GM12891 (cell line): Measurements from ENCODE around the gene SPRED2.

Experiments
- PAX5 ChIP-seq: IDR thresholded peaks from 2 replicates; pipeline ENCODE4 v1.6.1; 2011; ENCODE audit warnings: low read length, moderate library complexity, mild to moderate bottlenecking; ENCODE audit not compliant: insufficient read depth, severe bottlenecking
- POLR2AphosphoS5 ChIP-seq: IDR thresholded peaks from 2 replicates; pipeline ENCODE4 v1.6.1; 2011; ENCODE audit warnings: low read depth, low read length, control low read depth
- TAF1 ChIP-seq: IDR thresholded peaks from 2 replicates; pipeline ENCODE4 v1.6.1; 2011; ENCODE audit warnings: low read depth, low read length, control low read depth

DNA sequence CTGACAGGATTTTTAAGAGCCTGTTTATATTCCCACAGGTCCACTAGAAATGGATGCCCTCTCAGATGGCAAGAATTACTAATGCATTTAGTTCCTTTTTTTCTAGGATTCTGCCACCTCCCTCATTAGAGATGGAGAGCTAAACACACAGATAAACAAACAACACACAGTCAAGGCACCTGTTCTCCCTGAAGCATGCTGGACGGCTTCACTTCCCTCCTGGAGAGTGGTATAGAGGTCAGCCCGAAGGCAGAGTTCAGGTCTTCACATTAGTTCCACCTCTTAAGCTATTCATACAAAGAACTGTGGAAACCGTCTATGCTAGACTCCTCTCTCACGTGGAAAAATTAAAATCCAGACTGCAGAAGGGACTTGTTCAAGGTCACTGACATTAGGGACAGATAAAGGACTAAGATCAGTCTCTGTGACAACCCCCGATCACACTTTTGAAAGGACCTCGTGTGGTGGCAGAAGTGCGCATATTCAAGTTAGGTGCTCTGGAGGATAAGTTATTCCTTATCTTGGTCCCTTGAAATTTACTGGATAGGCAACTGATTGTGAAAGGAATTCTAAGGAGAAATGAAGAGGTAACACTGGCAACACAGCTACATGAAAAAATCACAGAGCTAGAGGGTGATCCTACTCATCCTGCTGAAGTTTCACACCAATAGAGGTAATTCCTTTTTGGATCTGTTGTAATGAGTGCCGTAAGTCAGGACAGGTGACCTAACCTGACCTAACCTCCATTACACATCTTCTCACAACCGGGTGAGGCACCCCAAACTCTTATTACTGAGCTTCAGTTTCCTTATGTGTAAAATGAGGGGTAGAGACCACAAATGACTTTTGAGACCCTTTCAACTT lies 75.1 kb downstream of the SPRED2 start:
- TF ChIP-seq POLR2AphosphoS5: no peak
- no peak for TF ChIP-seq TAF1
- TF ChIP-seq PAX5: no peak
